Measurements from ENCODE around the gene NHERF2. TPM values are rescaled to one million over a fixed set of nuclear protein-coding genes. Genes with fewer than 3 reads are reported as not detected.

NHERF2 gene
- total and polyA plus RNA-seq, 9 of the 15 experiments (the other 6 are each of a cell fraction or from before 2014, with no cell fraction given): 0.15 to 42.0 (median 12.5) TPM

DNA sequence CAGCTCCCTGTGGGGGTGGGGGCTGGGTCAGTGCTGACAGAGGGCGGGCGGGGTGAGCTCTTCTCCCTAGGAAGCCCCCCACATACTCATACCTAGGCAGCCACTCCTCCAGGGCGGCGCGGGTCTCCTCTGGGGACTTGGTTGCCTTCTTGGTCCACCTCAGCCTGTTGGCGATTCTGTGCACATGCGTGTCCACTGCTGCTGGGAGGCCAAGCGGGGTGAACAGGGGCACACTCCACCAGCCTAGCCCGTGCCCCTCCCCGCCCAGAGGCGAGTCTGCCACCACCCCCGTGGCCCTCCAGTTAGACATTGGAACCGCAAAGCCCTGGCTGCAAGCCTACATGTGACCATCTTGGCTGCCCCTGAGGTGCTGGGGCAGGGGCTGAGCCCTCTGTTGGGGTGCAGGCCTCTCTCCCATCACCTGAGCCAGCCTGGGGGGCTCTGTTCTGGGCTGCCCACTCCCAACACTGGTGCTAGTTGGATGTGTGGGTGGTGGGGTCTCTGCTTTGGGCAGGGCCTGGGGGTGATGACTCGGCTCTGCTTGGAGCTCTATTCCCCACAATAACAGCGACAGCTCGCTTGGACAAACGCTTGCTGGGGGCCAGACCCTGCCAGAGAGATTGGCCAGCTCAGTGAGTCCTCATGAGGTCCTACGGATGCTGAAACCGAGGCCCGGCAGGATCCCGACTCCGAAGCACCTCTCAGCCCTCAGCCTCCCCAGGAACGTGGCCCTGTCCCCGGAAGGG lies 13.5 kb downstream of the NHERF2 start:
- Histone ChIP-seq H3K27me3 (ENCODE audit: control insufficient read depth in 2 of 2, insufficient read depth in 2 of 2, low read length in 2 of 2) (no peaks in the 10 kb centered on the region), H3K4me3 (no peak overlapping the region), H3K79me2 (ENCODE audit: control insufficient read depth, insufficient read depth, low read length) (no peaks in the 10 kb centered on the region), H3K36me3 (ENCODE audit: control insufficient read depth, insufficient read depth, low read length) (peaks cover 29% of the 10 kb centered on the region; the same call in 1 of the 3 replicates), H2AFZ (ENCODE audit: low read depth, low read length) (no peak overlapping the region), H3K9ac (ENCODE audit: insufficient read depth in 1 of 2, low read depth in 2 of 2, low read length in 2 of 2) (peak overlapping the region in 1 of 2 experiments; percentile 48; a peak in 1 of 4 replicates), H3K4me2 (ENCODE audit: insufficient read depth, low read length) (no peak overlapping the region), H3K4me1 (replicated peaks in 1 of 2; ENCODE audit: control insufficient read depth in 2 of 2, insufficient read depth in 2 of 2, low read length in 2 of 2) (peaks cover 5 to 91% of the 10 kb centered on the region in 2 experiments; a peak in 3 of 5 replicates), H3K27ac (ENCODE audit: extremely low read depth, low read depth, low read length) (no peak overlapping the region), H3K9me3 (replicated peaks; ENCODE audit: control insufficient read depth, insufficient read depth, low read depth, low read length) (no peaks in the 10 kb centered on the region), H4K20me1 (replicated peaks; ENCODE audit: control insufficient read depth, insufficient read depth, low read length) (no peaks in the 10 kb centered on the region), H3K9me1 (ENCODE audit: control insufficient read depth, insufficient read depth, low read length) (no peaks in the 10 kb centered on the region)
- TF ChIP-seq ZNF764 (CRISPR knock-in tag; IDR thresholded peaks at IDR 0.05; ENCODE audit: low read depth) (no peak), POLR2G (IDR thresholded peaks at IDR 0.05; ENCODE audit: low read depth, low read length) (peak; percentile 40)
- ChIA-PET CTCF (ENCODE audit: low intra/inter-chr PET ratio) (interaction anchor here (1.1 kb wide), 1 partner anchor 100 kb away, joined by 4 read pairs; no protein-coding TSS in a partner anchor), POLR2A (no interaction called here)
- ATAC-seq (no peak), FAIRE-seq (no peak), DNase-seq (ENCODE audit: extremely low read depth in 1 of 4, low spot score in 3 of 4) (no peak)
- 81% methylated on average over 7 of the region's 24 CpGs for WGBS (ENCODE audit: insufficient coverage, low coverage, missing lambda C conversion rate)
- in situ Hi-C loops (cut with MboI): no loop called here
- no TSS peak for BruUV-seq (replicated peaks)
- intact Hi-C loops (cut with micrococcal nuclease): no loop called here

DNA sequence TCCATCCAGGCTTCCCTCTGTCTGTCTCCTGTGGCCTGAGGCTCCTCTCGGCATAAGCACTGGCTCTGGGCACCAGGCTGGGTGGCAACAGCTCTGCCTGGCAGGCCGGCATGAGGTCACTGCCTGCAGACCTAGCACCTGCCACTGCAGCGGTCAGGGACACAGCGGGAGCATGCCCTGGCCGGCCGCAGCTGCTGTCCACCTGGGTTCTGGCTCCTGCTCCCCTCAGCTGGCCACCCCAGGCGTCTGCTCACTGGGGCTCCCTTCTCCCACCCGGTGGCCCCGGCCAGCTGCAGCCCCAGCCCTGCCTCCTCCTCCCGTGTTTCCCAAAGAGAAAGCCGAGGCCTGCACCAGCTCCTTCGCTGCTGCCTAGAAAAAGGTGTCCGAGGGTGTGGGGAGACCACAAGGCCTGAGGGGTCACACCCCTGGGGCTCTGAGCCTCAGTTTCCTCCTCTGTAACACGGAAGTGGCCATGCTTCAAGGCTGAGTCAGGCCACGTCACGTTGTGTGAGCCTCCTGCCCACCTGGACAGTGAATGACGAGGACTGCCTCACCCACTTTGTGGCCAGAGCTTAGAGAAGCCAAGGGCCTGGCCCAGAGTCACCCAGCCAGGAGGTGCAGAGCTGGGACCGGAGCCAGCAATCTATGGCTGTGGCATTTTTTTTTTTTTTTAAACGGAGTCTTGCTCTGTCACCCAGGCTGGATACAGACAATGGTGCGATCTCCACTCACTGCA lies 14.3 kb downstream of the NHERF2 start:
- Histone ChIP-seq H3K36me3 (ENCODE audit: control insufficient read depth, insufficient read depth, low read length) (peaks cover 35% of the 10 kb centered on the region; the same call in 1 of the 3 replicates), H3K79me2 (ENCODE audit: control insufficient read depth, insufficient read depth, low read length) (no peaks in the 10 kb centered on the region), H3K27me3 (ENCODE audit: control insufficient read depth in 2 of 2, insufficient read depth in 2 of 2, low read length in 2 of 2) (no peaks in the 10 kb centered on the region), H3K4me3 (no peak overlapping the region), H3K9me3 (replicated peaks; ENCODE audit: control insufficient read depth, insufficient read depth, low read depth, low read length) (no peaks in the 10 kb centered on the region), H3K9ac (ENCODE audit: insufficient read depth in 1 of 2, low read depth in 2 of 2, low read length in 2 of 2) (peak overlapping the region in 1 of 2 experiments; percentile 71; a peak in 2 of 4 replicates), H3K27ac (ENCODE audit: extremely low read depth, low read depth, low read length) (no peak overlapping the region), H4K20me1 (replicated peaks; ENCODE audit: control insufficient read depth, insufficient read depth, low read length) (no peaks in the 10 kb centered on the region), H3K9me1 (ENCODE audit: control insufficient read depth, insufficient read depth, low read length) (no peaks in the 10 kb centered on the region), H3K4me1 (replicated peaks in 1 of 2; ENCODE audit: control insufficient read depth in 2 of 2, insufficient read depth in 2 of 2, low read length in 2 of 2) (peaks cover 5 to 86% of the 10 kb centered on the region in 2 experiments; a peak in 3 of 5 replicates), H3K4me2 (ENCODE audit: insufficient read depth, low read length) (no peak overlapping the region), H2AFZ (ENCODE audit: low read depth, low read length) (no peak overlapping the region)
- 77% methylated on average over 16 of the region's 20 CpGs for WGBS (ENCODE audit: insufficient coverage, low coverage, missing lambda C conversion rate)
- in situ Hi-C loops (cut with MboI) (no loop called here), intact Hi-C loops (cut with micrococcal nuclease) (no loop called here)
- BruUV-seq (replicated peaks): no TSS peak
- no peak for ATAC-seq
- ChIA-PET CTCF (ENCODE audit: low intra/inter-chr PET ratio) (interaction anchor here (1.1 kb wide), 1 partner anchor 100 kb away, joined by 4 read pairs; no protein-coding TSS in a partner anchor), POLR2A (interaction anchor here (0.7 to 1.0 kb wide), 3 partner anchors 11 to 798 kb away, joined by 3 to 4 read pairs (median 3); partner anchors contain the start of gene TRAF7)
- no peak for DNase-seq (ENCODE audit: extremely low read depth in 1 of 4, low spot score in 3 of 4)
- peak; percentile 40 for FAIRE-seq
- 0 out of 2 replicates have a peak, but pooled peaks have one; percentile 16 for TF ChIP-seq POLR2G (IDR thresholded peaks at IDR 0.05; ENCODE audit: low read depth, low read length)
- TF ChIP-seq, protein P1, sequence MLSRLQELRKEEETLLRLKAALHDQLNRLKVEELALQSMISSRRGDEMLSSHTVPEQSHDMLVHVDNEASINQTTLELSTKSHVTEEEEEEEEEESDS (CRISPR knock-in tag; IDR thresholded peaks at IDR 0.05): no peak
- no peak for TF ChIP-seq PHF21A (IDR thresholded peaks at IDR 0.05; ENCODE audit: borderline replicate concordance, low read depth)
- TF ChIP-seq, protein P2, sequence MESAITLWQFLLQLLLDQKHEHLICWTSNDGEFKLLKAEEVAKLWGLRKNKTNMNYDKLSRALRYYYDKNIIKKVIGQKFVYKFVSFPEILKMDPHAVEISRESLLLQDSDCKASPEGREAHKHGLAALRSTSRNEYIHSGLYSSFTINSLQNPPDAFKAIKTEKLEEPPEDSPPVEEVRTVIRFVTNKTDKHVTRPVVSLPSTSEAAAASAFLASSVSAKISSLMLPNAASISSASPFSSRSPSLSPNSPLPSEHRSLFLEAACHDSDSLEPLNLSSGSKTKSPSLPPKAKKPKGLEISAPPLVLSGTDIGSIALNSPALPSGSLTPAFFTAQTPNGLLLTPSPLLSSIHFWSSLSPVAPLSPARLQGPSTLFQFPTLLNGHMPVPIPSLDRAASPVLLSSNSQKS (CRISPR knock-in tag; IDR thresholded peaks at IDR 0.05): no peak
- TF ChIP-seq ZNF384 (IDR thresholded peaks at IDR 0.05; ENCODE audit: low read depth, low read length): 0 out of 2 replicates have a peak, but pooled peaks have one; percentile 9

Measured in K562 (cell line).